ENCODE results near the gene IDH1.
"Not testable (repeated sequence)": the region's sequence is repeated elsewhere in the genome, so short reads cannot be mapped to it uniquely, and the experiment has no call there.

IDH1 gene

DNA sequence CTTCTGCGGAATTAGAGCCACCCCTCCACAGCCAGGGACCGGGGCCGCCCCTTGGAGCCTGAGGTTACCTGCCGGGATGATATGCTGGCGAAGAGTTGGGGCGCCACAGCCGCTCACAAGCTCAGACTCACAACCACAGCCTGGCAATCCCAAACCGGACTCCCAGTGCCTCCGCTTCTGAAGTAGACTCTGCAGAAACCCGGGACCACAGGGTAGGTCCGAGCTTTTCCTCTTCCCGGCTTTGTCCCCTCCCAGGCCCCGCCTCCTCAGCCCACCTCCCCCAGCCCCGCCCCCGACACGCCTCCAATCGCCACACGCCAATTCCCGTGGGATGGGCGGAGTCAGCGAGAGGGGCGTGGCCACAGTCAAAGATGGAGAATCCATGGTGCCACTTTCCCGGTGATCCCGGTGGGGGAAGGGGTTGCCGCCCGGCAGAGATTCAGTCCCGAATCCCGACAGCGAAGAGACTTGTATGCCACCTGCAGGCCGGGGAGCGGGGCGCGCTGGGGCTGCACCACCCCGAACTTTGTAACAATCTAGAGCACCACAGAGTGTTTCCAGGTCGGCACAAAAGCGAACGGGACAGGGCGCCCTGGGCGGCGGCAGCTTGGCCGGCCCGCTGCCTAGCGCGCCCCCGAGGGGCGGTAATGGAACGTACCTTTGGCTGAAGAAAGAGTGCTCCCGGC, at the start of gene IDH1:
IDH1 (minus strand) TSS at position 201 of the 686 bp plus-strand sequence. CDS start 3,520 bp downstream, outside the sequence.
- peak; percentile 85 for DNase-seq (ENCODE audit: low read depth, low spot score)

- no peak for DNase-seq (ENCODE audit: low read depth, low spot score)
These were observed 49.3 kb upstream of the IDH1 start for GRCh38 chr2:208304157-208304556.

GRCh38 chr2:208300847-208301618, 46.2 kb upstream of the IDH1 start:
- DNase-seq (ENCODE audit: low read depth, low spot score): no peak

DNA sequence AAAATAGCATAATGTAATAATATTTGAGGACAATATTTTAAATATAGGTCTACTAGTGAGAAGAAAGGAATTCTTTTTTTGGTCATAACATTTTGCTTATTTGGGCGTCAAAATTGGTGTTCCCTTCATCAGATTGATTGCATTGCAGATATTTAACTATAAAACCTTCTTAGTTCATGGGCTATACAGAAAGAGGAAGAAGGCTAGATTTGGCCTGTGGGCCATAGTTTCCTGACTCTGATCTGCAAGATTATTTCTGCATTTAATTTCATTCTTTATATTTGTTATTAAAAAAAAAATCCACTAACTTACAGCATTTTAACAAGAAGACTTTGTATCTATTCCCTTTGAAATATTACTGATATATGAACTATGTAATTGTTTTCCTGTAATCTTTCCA, 43.1 kb upstream of the IDH1 start:
- DNase-seq (ENCODE audit: low read depth, low spot score): no peak

GRCh38 chr2:208296610-208297009, 41.7 kb upstream of the IDH1 start:
- no peak for DNase-seq (ENCODE audit: low read depth, low spot score)

- DNase-seq (ENCODE audit: low read depth, low spot score): no peak
These were observed 41.0 kb upstream of the IDH1 start for GRCh38 chr2:208295834-208296233.

GRCh38 chr2:208294482-208295024, 39.7 kb upstream of the IDH1 start:
- DNase-seq (ENCODE audit: low read depth, low spot score): no peak

GRCh38 chr2:208285853-208286252, 31.0 kb upstream of the IDH1 start:
- no peak for DNase-seq (ENCODE audit: low read depth, low spot score)

- no peak for DNase-seq (ENCODE audit: low read depth, low spot score)
These were observed 26.1 kb upstream of the IDH1 start for GRCh38 chr2:208280933-208281332.

GRCh38 chr2:208280234-208280633, 25.4 kb upstream of the IDH1 start:
- DNase-seq (ENCODE audit: low read depth, low spot score): no peak

GRCh38 chr2:208279236-208279635, 24.4 kb upstream of the IDH1 start:
- DNase-seq (ENCODE audit: low read depth, low spot score): no peak

- DNase-seq (ENCODE audit: low read depth, low spot score): no peak
These were observed 23.7 kb upstream of the IDH1 start for GRCh38 chr2:208278549-208278948.

DNA sequence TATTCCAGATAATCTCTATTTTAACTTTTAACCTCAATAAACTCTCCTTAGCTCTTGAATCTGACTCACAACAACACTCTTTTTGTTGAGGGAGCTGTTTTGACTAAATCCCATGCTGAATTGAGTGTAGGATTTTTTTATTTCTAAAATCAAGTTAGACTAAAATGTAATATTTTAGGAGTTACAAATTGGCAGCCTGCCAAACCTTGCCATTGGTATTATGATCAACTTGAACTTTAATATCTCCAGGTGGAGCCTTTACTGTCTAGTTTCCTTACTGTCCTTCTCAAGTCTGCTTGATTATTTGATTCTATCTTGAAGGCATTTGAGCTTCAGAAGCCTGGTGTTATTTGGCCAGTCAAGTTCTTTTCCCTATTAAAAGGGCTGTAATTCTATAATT, 19.9 kb upstream of the IDH1 start:
- no peak for DNase-seq (ENCODE audit: low read depth, low spot score)

DNA sequence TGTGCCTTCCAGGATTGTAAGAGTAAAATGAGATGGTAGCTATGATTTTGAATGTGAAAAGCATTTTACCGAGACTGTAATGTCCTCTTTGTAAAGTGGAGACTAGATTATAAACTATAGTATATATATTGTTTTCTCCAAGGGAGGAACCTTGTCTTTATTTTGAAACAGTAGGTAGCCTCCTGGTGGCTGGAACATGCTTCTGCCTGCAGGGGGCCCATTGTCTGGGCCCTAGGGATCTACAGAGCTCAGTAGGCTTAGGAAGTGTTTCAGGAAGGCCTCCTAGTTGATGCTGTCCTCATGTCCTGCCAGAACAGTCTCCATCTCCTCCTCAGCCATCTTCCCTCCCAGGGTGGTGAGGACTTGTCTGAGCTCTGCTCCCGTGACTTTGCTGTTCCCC, 14.2 kb upstream of the IDH1 start:
- DNase-seq (ENCODE audit: low read depth, low spot score): no peak

DNA sequence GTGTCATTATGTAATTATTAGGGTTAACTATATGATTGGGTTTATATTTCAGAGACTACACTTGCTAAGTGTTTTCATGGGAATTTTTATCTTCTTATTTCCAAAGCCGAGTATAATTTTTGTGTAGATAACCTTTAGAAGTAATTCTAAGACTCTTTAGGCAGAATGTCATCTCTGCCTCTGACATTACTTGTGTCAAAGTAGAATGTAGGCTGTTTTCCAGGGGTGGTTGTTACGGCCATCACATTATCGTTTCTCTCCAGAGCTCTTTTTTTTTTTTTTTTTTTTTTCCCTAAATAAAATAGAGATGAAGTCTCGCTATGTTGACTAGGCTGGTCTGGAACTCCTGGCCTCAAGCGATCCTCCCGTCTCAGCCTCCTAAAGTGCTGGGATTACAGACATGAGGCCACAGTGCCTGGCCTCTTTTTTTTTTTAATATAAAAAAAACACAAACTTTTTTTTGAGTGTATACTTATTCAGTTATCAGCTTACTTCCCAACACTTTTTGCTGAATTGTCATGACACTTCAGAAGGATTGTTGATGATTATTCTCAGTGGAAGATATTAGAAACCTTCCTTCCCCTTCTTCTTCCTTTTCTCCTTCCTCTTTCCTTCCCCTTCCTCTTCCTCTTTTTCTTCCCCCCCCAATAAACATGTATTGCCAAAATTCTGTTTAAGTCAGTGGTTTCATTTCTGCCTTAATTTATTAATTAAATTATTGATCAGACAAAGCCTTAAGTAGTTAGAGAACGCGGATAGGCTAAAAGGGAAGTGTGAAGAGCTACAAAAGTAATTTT, 13.5 kb upstream of the IDH1 start:
- DNase-seq (ENCODE audit: low read depth, low spot score): no peak

- DNase-seq (ENCODE audit: low read depth, low spot score): not testable (repeated sequence)
These were observed 12.7 kb upstream of the IDH1 start for GRCh38 chr2:208267526-208267925.

DNA sequence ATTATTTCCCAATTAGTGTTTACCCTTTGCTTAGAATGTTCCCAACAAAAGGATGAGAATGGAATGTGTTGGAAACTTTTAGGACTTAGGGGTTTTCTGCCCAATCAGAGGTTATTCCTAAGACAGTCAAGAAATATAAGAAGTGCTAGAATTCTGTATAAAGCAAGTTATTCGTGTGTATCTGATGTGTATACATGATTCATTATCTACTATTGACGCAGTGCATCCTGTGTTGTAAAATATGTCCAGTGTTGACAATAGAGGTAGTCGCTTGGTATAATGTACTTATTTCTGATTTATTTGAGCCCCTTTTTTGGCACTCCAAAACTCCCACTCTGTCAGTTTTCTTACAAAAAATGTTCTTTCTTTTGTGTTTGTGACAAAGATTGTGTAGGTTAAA, 12.1 kb upstream of the IDH1 start:
- no peak for DNase-seq (ENCODE audit: low read depth, low spot score)

GRCh38 chr2:208266553-208266893, 11.7 kb upstream of the IDH1 start:
- no peak for DNase-seq (ENCODE audit: low read depth, low spot score)

GRCh38 chr2:208265801-208266552, 11.1 kb upstream of the IDH1 start, which contains the start of gene PIKFYVE:
Gene PIKFYVE, plus strand, starts transcription at chr2:208266255. Its CDS starts 5,265 bp downstream, at chr2:208271520.
- peak; percentile 99 for DNase-seq (ENCODE audit: low read depth, low spot score)

DNA sequence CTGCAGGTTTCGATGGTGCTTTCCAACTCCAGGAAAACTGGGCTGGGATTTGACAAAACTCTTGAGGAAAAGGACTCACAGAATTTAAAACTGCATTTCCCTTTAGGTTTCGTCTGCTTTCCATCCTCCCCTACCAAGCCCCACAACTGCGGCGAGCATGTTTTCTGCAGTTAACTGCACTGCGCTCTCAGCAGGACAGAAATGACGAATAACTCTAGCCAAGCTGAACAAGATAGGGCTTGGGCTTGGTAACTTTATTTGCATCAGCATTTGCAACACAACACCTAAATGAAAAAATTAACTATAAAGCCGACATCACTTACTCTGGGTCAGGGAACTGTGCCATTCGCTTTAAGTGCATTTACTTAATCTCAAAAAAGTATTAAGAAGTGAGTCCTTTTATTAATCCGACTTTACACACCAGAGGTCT, 10.5 kb upstream of the IDH1 start:
- DNase-seq (ENCODE audit: low read depth, low spot score): peak; percentile 26

Data from smooth muscle cell of the brain vasculature (primary cell).